ENCODE data around the gene CACNG5.

DNA sequence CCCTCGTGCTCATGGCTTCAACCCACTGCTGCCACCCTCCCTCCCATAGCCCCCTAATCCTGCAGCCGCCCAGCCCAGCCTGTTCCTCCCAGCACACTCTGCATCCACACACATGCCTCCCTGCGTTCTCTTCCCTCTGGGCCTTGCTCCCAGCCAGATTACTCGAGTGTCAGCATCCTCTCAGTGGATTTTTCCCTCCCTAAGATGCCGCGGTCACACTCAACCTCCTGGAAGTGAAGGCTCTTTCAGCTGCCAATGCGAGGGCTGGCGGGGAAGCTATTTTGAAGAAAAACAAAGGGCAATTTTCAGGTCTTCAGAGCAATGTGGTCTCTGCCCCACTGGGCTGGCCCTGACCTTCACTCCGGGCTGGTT is 23.2 kb upstream of the CACNG5 start:
- no peak for TF ChIP-seq PPARA (CRISPR knock-in tag; IDR thresholded peaks at IDR 0.05; ENCODE audit: borderline replicate concordance)
- no peak for TF ChIP-seq RARB (CRISPR knock-in tag; IDR thresholded peaks at IDR 0.05)
- no peak for TF ChIP-seq GLIS3 (CRISPR knock-in tag; IDR thresholded peaks at IDR 0.05)
- no peak for TF ChIP-seq BACH2 (CRISPR knock-in tag; IDR thresholded peaks at IDR 0.05; ENCODE audit: borderline replicate concordance)
- TF ChIP-seq POU6F1 (CRISPR knock-in tag; IDR thresholded peaks at IDR 0.05; ENCODE audit: borderline replicate concordance, low read depth), result no peak
- TF ChIP-seq ZFP3 (CRISPR knock-in tag; IDR thresholded peaks at IDR 0.05), result no peak
- TF ChIP-seq ZC3H10 (CRISPR knock-in tag; IDR thresholded peaks at IDR 0.05), result no peak
- TF ChIP-seq TOX (CRISPR knock-in tag; IDR thresholded peaks at IDR 0.05; ENCODE audit: borderline replicate concordance), result no peak
- no peak for TF ChIP-seq ZNF70 (CRISPR knock-in tag; IDR thresholded peaks at IDR 0.05)
- TF ChIP-seq SNAI2 (CRISPR knock-in tag; IDR thresholded peaks at IDR 0.05), result no peak

Measured in SK-N-SH treated with all-trans-retinoic acid at 6 μM for 48 hours (cell line).